Chondrocyte (in vitro differentiated cells): Measurements from ENCODE around the gene PAX5. TPM values are rescaled to one million over a fixed set of nuclear protein-coding genes. Genes with fewer than 3 reads are reported as not detected.

Experiments used
- DNase-seq: peaks from one replicate; pipeline ENCODE4 v3.0.0; 2021; ENCODE audit warnings: mixed read lengths, low spot score
- H3K27ac Mint-ChIP-seq: one replicate; pipeline ENCODE4 v1.8.0; 2021; ENCODE audit warnings: mild to moderate bottlenecking, moderate library complexity, mixed read lengths; ENCODE audit not compliant: unreplicated experiment
- H3K27me3 Mint-ChIP-seq: 2 replicates; pipeline ENCODE4 v1.8.0; 2021; ENCODE audit warnings: low read depth, mixed read lengths
- H3K36me3 Mint-ChIP-seq: 2 replicates; pipeline ENCODE4 v1.8.0; 2021; ENCODE audit warnings: low read depth, mixed read lengths
- H3K4me1 Mint-ChIP-seq: 2 replicates; pipeline ENCODE4 v1.8.0; 2021; ENCODE audit warnings: low read depth, mild to moderate bottlenecking, mixed read lengths
- H3K4me3 Mint-ChIP-seq: one replicate; pipeline ENCODE4 v1.8.0; 2021; ENCODE audit warnings: mild to moderate bottlenecking, moderate library complexity, mixed read lengths; ENCODE audit not compliant: unreplicated experiment
- H3K9me3 Mint-ChIP-seq: 2 replicates; pipeline ENCODE4 v1.8.0; 2021; ENCODE audit warnings: low read depth, mixed read lengths
- CTCF ChIP-seq: fragments of 200-600 bp; sonication (generic); IDR thresholded peaks from 2 replicates; pipeline ENCODE4 v1.5.0; 2021; ENCODE audit warnings: antibody characterized with exemption, mild to moderate bottlenecking, moderate library complexity
- total RNA-seq: library from RNA; stranded (reverse); gene quantifications from 3 replicates; pipeline ENCODE4 v1.2.1, GENCODE V29; 2021

PAX5 gene
- total RNA-seq, 1 donor from 2014 or later, result not detected

- no peaks in the 10 kb centered on the region for H3K4me1 Mint-ChIP-seq
- H3K9me3 Mint-ChIP-seq, result peaks cover 7% of the 10 kb centered on the region
- H3K36me3 Mint-ChIP-seq, result peaks cover 4% of the 10 kb centered on the region
- H3K27ac Mint-ChIP-seq, result no peak overlapping the region
- peaks cover 65% of the 10 kb centered on the region for H3K27me3 Mint-ChIP-seq
- DNase-seq, result no peak
- TF ChIP-seq CTCF, result no peak
- H3K4me3 Mint-ChIP-seq, result no peak overlapping the region
These were observed 151.5 kb downstream of the PAX5 start for GRCh38 chr9:36882594-36882993.

- Mint-ChIP-seq H3K9me3 (peaks cover 7% of the 10 kb centered on the region), H3K27me3 (peaks cover 65% of the 10 kb centered on the region), H3K4me3 (no peak overlapping the region), H3K27ac (no peak overlapping the region), H3K36me3 (peaks cover 4% of the 10 kb centered on the region), H3K4me1 (no peaks in the 10 kb centered on the region)
- TF ChIP-seq CTCF, result no peak
- no peak for DNase-seq
These were observed 152.2 kb downstream of the PAX5 start for GRCh38 chr9:36881743-36882441.

GRCh38 chr9:36881316-36881715, 152.8 kb downstream of the PAX5 start:
- TF ChIP-seq CTCF, result no peak
- no peaks in the 10 kb centered on the region for H3K4me1 Mint-ChIP-seq
- H3K9me3 Mint-ChIP-seq, result peaks cover 7% of the 10 kb centered on the region
- H3K27me3 Mint-ChIP-seq, result peaks cover 63% of the 10 kb centered on the region
- H3K4me3 Mint-ChIP-seq, result no peak overlapping the region
- DNase-seq, result no peak
- H3K36me3 Mint-ChIP-seq, result peaks cover 4% of the 10 kb centered on the region
- no peak overlapping the region for H3K27ac Mint-ChIP-seq

GRCh38 chr9:36880075-36880474, 154.0 kb downstream of the PAX5 start:
- H3K4me1 Mint-ChIP-seq, result no peaks in the 10 kb centered on the region
- no peak for DNase-seq
- no peak overlapping the region for H3K27ac Mint-ChIP-seq
- peaks cover 66% of the 10 kb centered on the region for H3K27me3 Mint-ChIP-seq
- TF ChIP-seq CTCF, result no peak
- H3K4me3 Mint-ChIP-seq, result no peak overlapping the region
- H3K9me3 Mint-ChIP-seq, result peaks cover 14% of the 10 kb centered on the region
- peaks cover 8% of the 10 kb centered on the region for H3K36me3 Mint-ChIP-seq

GRCh38 chr9:36878986-36879982, 154.8 kb downstream of the PAX5 start:
- no peak for TF ChIP-seq CTCF
- H3K27me3 Mint-ChIP-seq, result peaks cover 59% of the 10 kb centered on the region
- H3K4me3 Mint-ChIP-seq, result no peak overlapping the region
- H3K9me3 Mint-ChIP-seq, result peaks cover 14% of the 10 kb centered on the region
- peaks cover 8% of the 10 kb centered on the region for H3K36me3 Mint-ChIP-seq
- DNase-seq, result no peak
- H3K4me1 Mint-ChIP-seq, result no peaks in the 10 kb centered on the region
- H3K27ac Mint-ChIP-seq, result no peak overlapping the region
